HEK293T (cell line): Measurements from ENCODE around the gene SNAP91.

Source experiments
- CTCF ChIA-PET: fragments of 350-600 bp; formaldehyde crosslinking; extraction: SDS; loops from one replicate; lab custom pipeline; 2021; ENCODE audit warnings: antibody characterized with exemption, inconsistent platforms; lab: Yijun Ruan, JAX
- POLR2A ChIA-PET: fragments of 350-600 bp; formaldehyde crosslinking; extraction: SDS; loops from one replicate; lab custom pipeline; 2020; ENCODE audit warnings: antibody characterized with exemption, inconsistent platforms; lab: Yijun Ruan, JAX
- DNase-seq: peaks from one replicate; pipeline ENCODE4 v3.0.0; 2012; ENCODE audit warnings: mixed read lengths; ENCODE audit errors: extremely low spot score
- ARNT ChIP-seq: fragments of 450-650 bp; IDR thresholded peaks from 2 replicates; pipeline ENCODE4 v1.6.1; 2017; ENCODE audit warnings: mild to moderate bottlenecking
- BHLHE40 ChIP-seq: fragments of 450-650 bp; IDR thresholded peaks from 2 replicates; pipeline ENCODE4 v1.6.1; 2016; ENCODE audit warnings: mild to moderate bottlenecking, moderate library complexity, borderline replicate concordance
- CTBP1 ChIP-seq: fragments of 450-650 bp; IDR thresholded peaks from 2 replicates; pipeline ENCODE4 v1.6.1; 2016; ENCODE audit warnings: borderline replicate concordance
- ELF4 ChIP-seq: fragments of 450-650 bp; IDR thresholded peaks from 2 replicates; pipeline ENCODE4 v1.6.1; 2017; ENCODE audit warnings: antibody characterized with exemption
- FOXA1 ChIP-seq: fragments of 450-650 bp; IDR thresholded peaks from 2 replicates; pipeline ENCODE4 v1.6.1; 2016; ENCODE audit warnings: mild to moderate bottlenecking
- FOXK2 ChIP-seq: fragments of 450-650 bp; IDR thresholded peaks from 2 replicates; pipeline ENCODE4 v1.6.1; 2016; ENCODE audit warnings: mild to moderate bottlenecking
- FOXM1 ChIP-seq: fragments of 450-650 bp; IDR thresholded peaks from 2 replicates; pipeline ENCODE4 v1.6.1; 2017; ENCODE audit warnings: mild to moderate bottlenecking, borderline replicate concordance
- HDGF ChIP-seq: fragments of 450-650 bp; IDR thresholded peaks from 2 replicates; pipeline ENCODE4 v1.6.1; 2017; ENCODE audit warnings: antibody characterized with exemption, borderline replicate concordance
- L3MBTL2 ChIP-seq: fragments of 450-650 bp; conservative IDR thresholded peaks from 2 replicates; pipeline ENCODE4 v1.6.1; 2016; ENCODE audit warnings: mild to moderate bottlenecking
- LEF1 ChIP-seq: fragments of 450-650 bp; IDR thresholded peaks from 2 replicates; pipeline ENCODE4 v1.6.1; 2017; ENCODE audit warnings: mild to moderate bottlenecking, borderline replicate concordance
- NFRKB ChIP-seq: fragments of 450-650 bp; IDR thresholded peaks from 2 replicates; pipeline ENCODE4 v1.6.1; 2016; ENCODE audit warnings: mild to moderate bottlenecking, moderate library complexity
- SP1 ChIP-seq: fragments of 450-650 bp; IDR thresholded peaks from 2 replicates; pipeline ENCODE4 v1.6.1; 2017
- SUZ12 ChIP-seq: fragments of 450-650 bp; IDR thresholded peaks from 2 replicates; pipeline ENCODE4 v1.6.1; 2016; ENCODE audit warnings: mild to moderate bottlenecking
- TARDBP ChIP-seq: fragments of 450-650 bp; IDR thresholded peaks from 2 replicates; pipeline ENCODE4 v1.6.1; 2016
- ZNF384 ChIP-seq: fragments of 450-650 bp; IDR thresholded peaks from 2 replicates; pipeline ENCODE4 v1.6.1; 2016
- TF ChIP-seq, protein P1 (sequence below): fragments of 450-650 bp; IDR thresholded peaks from 2 replicates; pipeline ENCODE4 v1.6.1; 2016

The SNAP91 gene

DNA sequence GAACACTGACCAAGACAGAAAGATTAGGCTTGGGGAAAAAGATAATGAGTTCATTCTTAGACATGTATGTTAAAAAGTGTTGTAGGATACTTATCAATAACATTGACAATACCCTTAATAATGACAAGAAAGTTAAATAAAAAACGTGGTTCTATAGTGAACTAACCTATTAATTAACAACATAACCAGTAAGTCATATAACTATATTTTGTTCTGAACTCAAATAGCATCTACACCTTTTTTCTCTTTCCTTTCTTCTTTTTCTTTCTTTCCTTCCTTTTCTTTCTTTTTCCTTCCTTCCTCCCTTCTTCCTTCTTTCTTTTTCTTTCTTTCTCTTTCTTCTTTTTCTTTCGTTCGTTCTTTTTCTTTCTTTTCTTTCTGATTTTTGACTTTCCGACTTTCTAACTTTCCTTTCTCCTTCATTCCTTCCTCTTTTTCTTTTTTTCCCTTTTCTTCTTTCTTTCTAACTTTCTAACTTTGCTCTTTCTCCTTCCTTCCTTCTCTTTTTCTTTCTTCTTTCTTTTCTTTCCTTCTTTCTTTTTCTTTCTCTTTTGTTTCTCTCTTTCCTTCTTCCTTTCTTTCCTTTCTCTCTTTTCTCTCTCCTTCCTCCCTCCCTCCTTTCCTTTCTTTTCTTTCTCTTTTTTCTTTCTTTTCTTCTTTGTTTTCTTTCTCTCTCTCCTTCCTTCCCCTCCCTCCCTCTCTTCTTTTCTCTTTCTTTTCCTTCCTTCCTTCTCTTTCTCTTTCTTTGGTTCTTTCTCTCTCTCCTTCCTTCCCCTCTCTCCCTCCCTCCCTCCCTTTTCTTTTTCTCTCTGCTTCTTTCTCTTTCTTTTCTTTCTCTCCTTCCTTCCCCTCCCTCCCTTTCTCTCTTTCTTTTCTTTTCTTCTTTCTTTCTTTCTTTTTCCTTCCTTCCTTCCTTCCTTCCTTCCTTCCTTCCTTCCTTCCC lies 172.0 kb downstream of the SNAP91 start:
- POLR2A ChIA-PET: no interaction called here
- TF ChIP-seq CTBP1: no peak
- no peak for TF ChIP-seq L3MBTL2
- no peak for TF ChIP-seq FOXK2
- no peak for TF ChIP-seq FOXA1
- TF ChIP-seq HDGF: no peak
- no peak for TF ChIP-seq SUZ12
- no peak for TF ChIP-seq LEF1
- TF ChIP-seq, protein P1, sequence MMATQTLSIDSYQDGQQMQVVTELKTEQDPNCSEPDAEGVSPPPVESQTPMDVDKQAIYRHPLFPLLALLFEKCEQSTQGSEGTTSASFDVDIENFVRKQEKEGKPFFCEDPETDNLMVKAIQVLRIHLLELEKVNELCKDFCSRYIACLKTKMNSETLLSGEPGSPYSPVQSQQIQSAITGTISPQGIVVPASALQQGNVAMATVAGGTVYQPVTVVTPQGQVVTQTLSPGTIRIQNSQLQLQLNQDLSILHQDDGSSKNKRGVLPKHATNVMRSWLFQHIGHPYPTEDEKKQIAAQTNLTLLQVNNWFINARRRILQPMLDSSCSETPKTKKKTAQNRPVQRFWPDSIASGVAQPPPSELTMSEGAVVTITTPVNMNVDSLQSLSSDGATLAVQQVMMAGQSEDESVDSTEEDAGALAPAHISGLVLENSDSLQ: no peak
- TF ChIP-seq FOXM1: no peak
- no peak for TF ChIP-seq NFRKB
- no peak for TF ChIP-seq TARDBP
- TF ChIP-seq BHLHE40: no peak
- CTCF ChIA-PET: interaction anchor here (0.6 to 1.0 kb wide), 10 partner anchors 9 to 470 kb away, joined by 3 to 6 read pairs (median 4); no protein-coding TSS in a partner anchor
- no peak for DNase-seq

DNA sequence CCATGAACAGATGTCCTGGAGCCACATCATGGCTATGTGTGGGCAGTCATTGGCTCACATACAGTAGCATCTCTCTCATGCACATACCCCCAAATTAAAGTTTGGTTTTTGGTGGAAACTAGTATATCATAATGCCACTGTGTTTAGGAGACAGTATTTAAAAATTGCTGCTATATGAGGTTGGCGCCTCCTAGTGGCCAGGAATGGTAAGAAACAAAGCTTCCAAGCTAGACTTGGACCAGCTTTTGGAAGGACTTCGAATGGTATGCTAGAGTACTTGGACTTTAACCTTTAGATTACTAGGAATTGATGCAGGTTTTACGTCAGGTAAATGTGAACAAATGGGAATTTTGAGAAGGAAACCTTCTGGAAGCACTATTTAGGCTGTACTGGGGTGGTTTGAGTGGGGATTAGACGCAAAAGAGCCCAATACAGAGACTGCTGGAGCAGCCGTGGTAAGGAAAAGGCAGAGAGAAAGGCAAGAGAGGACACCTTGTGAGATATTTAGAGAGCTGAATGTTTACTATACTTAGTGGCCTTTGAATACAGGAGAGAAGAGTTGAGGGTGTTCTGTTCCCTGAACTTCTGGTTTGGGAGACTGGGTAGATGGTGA lies 172.8 kb downstream of the SNAP91 start:
- TF ChIP-seq SP1 (no peak), TARDBP (no peak), FOXK2 (no peak), ARNT (no peak), LEF1 (no peak), NFRKB (no peak), CTBP1 (no peak)
- DNase-seq: peak; percentile 48
- POLR2A ChIA-PET: no interaction called here
- CTCF ChIA-PET: interaction anchor here (0.6 to 1.0 kb wide), 9 partner anchors 9 to 470 kb away, joined by 3 to 6 read pairs (median 4); no protein-coding TSS in a partner anchor

DNA sequence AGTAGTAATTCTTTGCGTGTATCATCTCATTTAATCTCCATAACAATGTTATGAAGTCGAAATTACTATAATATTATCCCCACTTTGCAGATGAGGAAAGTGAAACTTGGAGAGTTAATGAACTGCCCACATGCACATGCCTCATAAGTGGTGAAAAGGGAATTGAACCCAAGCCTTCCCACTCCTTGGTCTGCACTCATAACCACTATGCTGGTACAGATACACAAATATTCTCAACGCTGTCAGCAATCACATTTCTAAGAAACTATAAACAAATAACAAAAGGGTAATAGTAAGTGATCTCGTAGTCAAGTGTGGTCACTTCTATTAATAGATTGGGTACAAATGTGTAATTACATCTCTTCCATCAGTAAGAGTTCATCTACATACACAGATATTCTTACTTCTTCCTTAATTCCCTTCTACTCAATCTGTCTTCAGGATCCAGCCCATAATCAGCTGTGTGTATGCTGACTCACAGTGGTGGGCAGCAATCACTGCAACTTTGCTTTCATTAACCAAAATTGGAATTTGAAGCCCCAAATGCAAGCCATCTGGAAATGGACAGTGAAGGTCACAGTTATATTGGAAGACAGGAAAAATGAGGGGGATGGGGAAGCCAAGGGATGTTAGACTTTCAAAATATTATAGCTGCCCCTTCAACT lies 190.0 kb downstream of the SNAP91 start:
- DNase-seq: peak; percentile 13
- CTCF ChIA-PET: interaction anchor here (0.7 kb wide), 1 partner anchor 17 kb away, joined by 3 read pairs; no protein-coding TSS in a partner anchor
- POLR2A ChIA-PET: no interaction called here
- no peak for TF ChIP-seq SUZ12
- TF ChIP-seq ARNT: no peak
- TF ChIP-seq FOXA1: no peak
- no peak for TF ChIP-seq FOXK2
- TF ChIP-seq ZNF384: no peak

DNA sequence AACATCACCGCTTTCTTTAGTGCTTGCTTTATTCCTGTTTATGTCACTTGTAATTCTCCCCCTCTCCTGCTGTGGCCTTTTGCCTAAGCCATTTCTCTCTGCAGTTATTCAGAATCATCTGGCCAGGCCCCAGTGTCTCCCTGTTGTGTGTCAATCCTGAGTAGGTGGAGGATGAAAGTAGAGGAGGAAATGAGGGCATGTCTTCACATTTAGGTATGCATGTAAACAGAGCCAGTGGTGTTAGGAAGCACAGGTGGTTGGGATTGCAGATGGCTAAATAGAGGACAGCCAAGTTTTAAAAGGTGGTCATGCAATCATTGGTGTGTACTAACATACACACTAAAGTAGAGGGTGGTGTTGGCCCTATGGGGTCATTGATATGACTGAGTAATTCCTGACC lies 191.4 kb downstream of the SNAP91 start:
- no peak for DNase-seq
- ChIA-PET POLR2A (no interaction called here), CTCF (no interaction called here)
- TF ChIP-seq ARNT: no peak
- no peak for TF ChIP-seq L3MBTL2
- TF ChIP-seq, protein P1: no peak
- no peak for TF ChIP-seq HDGF
- TF ChIP-seq TARDBP: no peak
- TF ChIP-seq ELF4: no peak
- TF ChIP-seq NFRKB: no peak
- no peak for TF ChIP-seq FOXA1
- TF ChIP-seq LEF1: no peak
- TF ChIP-seq SUZ12: no peak
- TF ChIP-seq BHLHE40: no peak
- TF ChIP-seq FOXM1: no peak
- TF ChIP-seq ZNF384: no peak

DNA sequence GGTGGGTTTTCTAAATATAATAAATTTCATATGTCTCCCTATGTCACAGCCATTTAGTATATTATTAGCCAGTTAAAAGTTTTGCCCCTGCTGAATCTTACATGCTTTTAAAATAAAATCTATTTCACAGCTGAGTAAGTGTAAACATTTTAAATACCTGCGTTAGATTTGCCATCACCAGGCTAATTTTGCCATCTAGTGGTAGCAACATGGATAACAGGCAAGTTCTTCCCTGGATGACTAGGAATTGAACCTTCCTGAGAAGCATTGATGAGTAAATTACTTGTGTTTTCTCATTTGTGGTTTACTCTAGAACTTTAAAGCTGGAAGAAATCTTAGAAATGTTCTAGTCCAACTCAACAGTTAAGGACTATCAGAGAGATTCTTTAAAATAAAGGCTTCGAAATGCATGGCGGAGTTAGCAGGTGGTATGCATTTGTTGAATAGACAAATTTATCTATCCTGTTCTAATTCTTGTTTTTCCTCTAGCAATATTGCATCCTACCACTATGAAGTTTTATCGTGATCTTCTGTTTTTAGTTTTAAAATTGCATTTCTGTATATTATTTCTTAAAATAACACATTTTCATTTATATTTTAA lies 193.9 kb downstream of the SNAP91 start:
- CTCF ChIA-PET: interaction anchor here (1.2 to 6.5 kb wide), 5 partner anchors 97 to 447 kb away, joined by 3 to 51 read pairs (median 44); partner anchors contain the start of genes DOP1A and UBE3D
- peak; percentile 40 for DNase-seq
- TF ChIP-seq SUZ12 (no peak), BHLHE40 (no peak), NFRKB (no peak), CTBP1 (no peak), FOXK2 (no peak), SP1 (no peak), FOXM1 (no peak), FOXA1 (no peak), ZNF384 (no peak)
- TF ChIP-seq, protein P1: no peak
- POLR2A ChIA-PET: interaction anchor here (0.8 kb wide), 1 partner anchor 98 kb away, joined by 3 read pairs; no protein-coding TSS in a partner anchor
